ENCODE data around the gene BAK1.
"Not testable (repeated sequence)": the region's sequence is repeated elsewhere in the genome, so short reads cannot be mapped to it uniquely, and the experiment has no call there.

BAK1 gene

DNA sequence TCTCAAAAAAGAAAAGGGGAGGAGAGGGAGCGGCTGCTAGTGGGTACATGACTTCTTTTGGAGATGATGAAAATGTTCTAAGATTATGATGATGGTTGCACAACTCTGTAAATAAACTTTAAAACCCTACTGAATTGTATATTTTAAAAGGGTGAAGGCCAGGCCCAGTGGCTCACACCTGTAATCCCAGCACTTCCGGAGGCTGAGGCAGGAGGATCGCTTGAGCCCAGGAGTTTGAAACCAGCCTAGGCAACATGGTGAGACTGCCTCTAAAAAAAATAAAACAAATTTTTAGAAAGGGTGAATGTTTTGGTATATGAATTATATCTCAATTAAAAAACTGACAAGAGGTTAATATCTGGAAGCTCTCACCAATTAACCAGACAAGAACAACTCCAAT is 45.4 kb downstream of the BAK1 start:
- TF ChIP-seq, protein P1, sequence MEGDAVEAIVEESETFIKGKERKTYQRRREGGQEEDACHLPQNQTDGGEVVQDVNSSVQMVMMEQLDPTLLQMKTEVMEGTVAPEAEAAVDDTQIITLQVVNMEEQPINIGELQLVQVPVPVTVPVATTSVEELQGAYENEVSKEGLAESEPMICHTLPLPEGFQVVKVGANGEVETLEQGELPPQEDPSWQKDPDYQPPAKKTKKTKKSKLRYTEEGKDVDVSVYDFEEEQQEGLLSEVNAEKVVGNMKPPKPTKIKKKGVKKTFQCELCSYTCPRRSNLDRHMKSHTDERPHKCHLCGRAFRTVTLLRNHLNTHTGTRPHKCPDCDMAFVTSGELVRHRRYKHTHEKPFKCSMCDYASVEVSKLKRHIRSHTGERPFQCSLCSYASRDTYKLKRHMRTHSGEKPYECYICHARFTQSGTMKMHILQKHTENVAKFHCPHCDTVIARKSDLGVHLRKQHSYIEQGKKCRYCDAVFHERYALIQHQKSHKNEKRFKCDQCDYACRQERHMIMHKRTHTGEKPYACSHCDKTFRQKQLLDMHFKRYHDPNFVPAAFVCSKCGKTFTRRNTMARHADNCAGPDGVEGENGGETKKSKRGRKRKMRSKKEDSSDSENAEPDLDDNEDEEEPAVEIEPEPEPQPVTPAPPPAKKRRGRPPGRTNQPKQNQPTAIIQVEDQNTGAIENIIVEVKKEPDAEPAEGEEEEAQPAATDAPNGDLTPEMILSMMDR (IDR thresholded peaks at IDR 0.05; ENCODE audit: low read depth, low read length) = no peak
- no peak overlapping the region for H3K4me3 ChIP-seq (ENCODE audit: low read depth, low read length)

DNA sequence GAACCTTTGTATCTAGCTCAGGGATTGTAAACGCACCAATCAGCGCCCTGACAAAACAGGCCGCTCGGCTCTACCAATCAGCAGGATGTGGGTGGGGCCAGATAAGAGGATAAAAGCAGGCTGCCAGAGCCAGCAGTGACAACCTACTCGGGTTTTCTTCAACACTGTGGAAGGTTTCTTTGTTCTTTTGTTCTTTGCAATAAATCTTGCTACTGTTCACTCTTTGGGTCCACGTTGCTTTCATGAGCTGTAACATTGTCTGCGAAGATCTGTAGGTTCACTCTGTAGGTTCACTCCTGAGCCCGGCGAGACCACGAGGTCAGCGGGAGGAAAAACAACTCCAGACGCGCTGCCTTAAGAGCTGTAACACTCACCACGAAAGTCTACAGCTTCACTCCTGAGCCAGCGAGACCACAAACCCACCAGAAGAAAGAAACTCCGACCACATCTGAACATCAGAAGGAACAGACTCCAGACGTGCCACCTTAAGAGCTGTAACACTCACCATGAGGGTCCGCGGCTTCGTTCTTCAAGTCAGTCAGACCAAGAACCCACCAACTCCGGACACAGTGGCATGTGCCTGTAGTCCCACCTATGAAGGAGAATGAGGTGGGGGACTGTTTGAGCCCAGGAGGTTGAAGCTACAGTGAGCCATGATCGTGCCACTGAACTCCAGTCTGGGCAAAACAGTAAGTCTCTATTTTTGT is 46.8 kb downstream of the BAK1 start:
- not testable (repeated sequence) for H3K4me3 ChIP-seq (ENCODE audit: low read depth, low read length)

DNA sequence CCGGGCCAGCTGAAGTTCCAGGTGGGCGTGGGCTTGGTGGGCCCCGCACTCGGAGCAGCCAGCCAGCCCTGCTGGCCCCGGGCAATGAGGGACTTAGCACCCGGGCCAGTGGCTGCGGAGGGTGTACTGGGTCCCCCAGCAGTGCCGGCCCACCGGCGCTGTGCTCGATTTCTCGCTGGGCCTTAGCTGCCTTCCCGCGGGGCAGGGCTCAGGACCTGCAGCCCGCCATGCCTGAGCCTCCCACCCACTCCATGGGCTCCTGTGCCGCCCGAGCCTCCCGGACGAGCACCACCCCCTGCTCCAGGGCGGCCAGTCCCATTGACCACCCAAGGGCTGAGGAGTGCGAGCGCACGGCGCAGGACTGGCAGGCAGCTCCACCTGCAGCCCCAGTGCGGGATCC is 47.6 kb downstream of the BAK1 start:
- H3K4me3 ChIP-seq (ENCODE audit: low read depth, low read length) = not testable (repeated sequence)

DNA sequence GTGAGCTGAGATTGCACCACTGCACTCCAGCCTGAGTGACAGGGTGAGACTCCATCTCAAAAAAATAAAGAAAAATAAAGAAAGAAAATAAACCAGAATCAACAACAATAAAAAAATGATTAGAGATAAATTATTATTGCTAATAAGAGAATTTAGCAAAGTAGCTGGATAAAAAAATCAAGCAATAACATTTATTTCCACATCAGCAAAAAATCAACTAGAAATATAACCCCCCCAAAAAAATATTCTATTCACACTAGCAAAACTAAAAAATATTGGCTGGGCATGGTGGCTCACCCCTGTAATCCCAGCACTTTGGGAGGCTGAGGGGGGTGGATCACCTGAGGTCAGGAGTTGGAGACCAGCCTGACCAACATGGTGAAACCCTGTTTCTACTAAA is 49.5 kb downstream of the BAK1 start:
- H3K4me3 ChIP-seq (ENCODE audit: low read depth, low read length) = not testable (repeated sequence)
